NOMO-1 treated with DMSO at 0.1 percent for 48 hours (cell line): Measurements from ENCODE around the gene HECTD4.
"Not testable (repeated sequence)": the region's sequence is repeated elsewhere in the genome, so short reads cannot be mapped to it uniquely, and the experiment has no call there.

ENCODE experiments used
- DNase-seq: peaks from one replicate; lab custom pipeline; 2025; ENCODE audit not compliant: unreplicated experiment; lab: John Stamatoyannopoulos, UW

HECTD4 gene

GRCh38 chr12:112406519-112407488, 24.6 kb upstream of the HECTD4 start:
- no peak for DNase-seq

- DNase-seq = no peak
These were observed 19.8 kb upstream of the HECTD4 start for GRCh38 chr12:112401903-112402498.

GRCh38 chr12:112401054-112401453, 18.8 kb upstream of the HECTD4 start:
- no peak for DNase-seq

GRCh38 chr12:112393328-112393727, 11.1 kb upstream of the HECTD4 start:
- no peak for DNase-seq

- not testable (repeated sequence) for DNase-seq
These were observed 7.9 kb upstream of the HECTD4 start for GRCh38 chr12:112389922-112390654.

- no peak for DNase-seq
These were observed 7.0 kb upstream of the HECTD4 start for GRCh38 chr12:112389228-112389627.

GRCh38 chr12:112386726-112387125, 4.5 kb upstream of the HECTD4 start:
- peak; percentile 55 for DNase-seq

- no peak for DNase-seq
These were observed 635 bp upstream of the HECTD4 start for GRCh38 chr12:112382866-112383265.

- no peak for DNase-seq
These were observed 787 bp downstream of the HECTD4 start for GRCh38 chr12:112381406-112381882.

- DNase-seq = no peak
These were observed 1.4 kb downstream of the HECTD4 start for GRCh38 chr12:112380663-112381405.

GRCh38 chr12:112375105-112375504, 7.1 kb downstream of the HECTD4 start:
- DNase-seq = no peak

GRCh38 chr12:112374166-112374740, 8.0 kb downstream of the HECTD4 start:
- no peak for DNase-seq

GRCh38 chr12:112370868-112371510, 11.2 kb downstream of the HECTD4 start:
- no peak for DNase-seq

- no peak for DNase-seq
These were observed 12.0 kb downstream of the HECTD4 start for GRCh38 chr12:112370199-112370598.

- DNase-seq = no peak
These were observed 13.4 kb downstream of the HECTD4 start for GRCh38 chr12:112368856-112369255.

GRCh38 chr12:112367965-112368364, 14.3 kb downstream of the HECTD4 start:
- no peak for DNase-seq

GRCh38 chr12:112362310-112362709, 19.9 kb downstream of the HECTD4 start:
- DNase-seq = no peak

GRCh38 chr12:112361271-112361670, 21.0 kb downstream of the HECTD4 start:
- no peak for DNase-seq

GRCh38 chr12:112359290-112359689, 22.9 kb downstream of the HECTD4 start:
- no peak for DNase-seq

- no peak for DNase-seq
These were observed 25.0 kb downstream of the HECTD4 start for GRCh38 chr12:112357214-112357613.
